Common myeloid progenitor, CD34-positive (primary cell): ENCODE measurements around the gene ALOX12.

Experiments used
- CTCF ChIA-PET: fragments of 350-600 bp; sonication (Branson Sonifier 250); formaldehyde crosslinking; loops from one replicate; lab custom pipeline; 2021; ENCODE audit warnings: antibody characterized with exemption; lab: Charles Lee
- POLR2A ChIA-PET: fragments of 350-600 bp; sonication (Branson Sonifier 250); formaldehyde crosslinking; loops from one replicate; lab custom pipeline; 2021; ENCODE audit warnings: antibody characterized with exemption; lab: Charles Lee
- DNase-seq, 3 donors: peaks; one replicate each; pipeline versions ENCODE4 v3.0.0 to v3.0.0-alpha.2; 2013
- H3K27ac ChIP-seq, 2 experiments: 1 replicate in 1 of 2; 2 replicates in 1 of 2; pipeline ENCODE4 v1.7.0; 2013; ENCODE audit warnings: inconsistent platforms in 2 of 2, low read length in 2 of 2, mild to moderate bottlenecking in 2 of 2, low read depth in 1 of 2, moderate library complexity in 1 of 2; ENCODE audit not compliant: severe bottlenecking in 2 of 2, insufficient read depth in 1 of 2, poor library complexity in 1 of 2
- H3K27me3 ChIP-seq, 5 experiments: replicated peaks in 2 of 5; 1 replicate in 3 of 5; 2 replicates in 2 of 5; pipeline versions ENCODE4 v1.6.1 to v1.7.0; 2013; ENCODE audit warnings: low read length in 4 of 5, mild to moderate bottlenecking in 2 of 5, moderate library complexity in 2 of 5, inconsistent platforms in 1 of 5; ENCODE audit not compliant: insufficient read depth in 5 of 5, control insufficient read depth in 4 of 5
- H3K36me3 ChIP-seq, 4 experiments: 1 replicate in 2 of 4; 2 replicates in 2 of 4; pipeline versions ENCODE4 v1.6.1 to v1.7.0; 2013; ENCODE audit warnings: low read length in 3 of 4, control low read depth in 1 of 4, mild to moderate bottlenecking in 1 of 4; ENCODE audit not compliant: control insufficient read depth in 4 of 4, insufficient read depth in 4 of 4
- H3K4me1 ChIP-seq, 4 experiments: 1 replicate in 3 of 4; 2 replicates in 1 of 4; pipeline versions ENCODE4 v1.6.1 to v1.7.1; 2013; ENCODE audit warnings: low read length in 3 of 4, mild to moderate bottlenecking in 3 of 4, control low read depth in 1 of 4, inconsistent platforms in 1 of 4, moderate library complexity in 1 of 4; ENCODE audit not compliant: control insufficient read depth in 4 of 4, insufficient read depth in 4 of 4; ENCODE audit errors: control extremely low read depth in 1 of 4
- H3K4me3 ChIP-seq, 7 experiments: 1 replicate in 4 of 7; 2 replicates in 3 of 7; pipeline versions ENCODE4 v1.5.1 to v1.7.0; 2013; ENCODE audit warnings: mild to moderate bottlenecking in 7 of 7, low read length in 6 of 7, moderate library complexity in 6 of 7, inconsistent platforms in 2 of 7, low read depth in 2 of 7, control low read depth in 1 of 7; ENCODE audit not compliant: insufficient read depth in 4 of 7, control insufficient read depth in 1 of 7; ENCODE audit errors: extremely low read depth in 1 of 7
- H3K9me3 ChIP-seq, 5 experiments: 1 replicate in 4 of 5; 2 replicates in 1 of 5; pipeline versions ENCODE4 v1.6.1 to v1.7.1; 2013; ENCODE audit warnings: low read length in 4 of 5, mild to moderate bottlenecking in 2 of 5, inconsistent platforms in 1 of 5, low read depth in 1 of 5, moderate library complexity in 1 of 5; ENCODE audit not compliant: control insufficient read depth in 4 of 5, insufficient read depth in 2 of 5; ENCODE audit errors: control extremely low read depth in 1 of 5
- WGBS: methylation state at CpG from one replicate; pipeline ENCODE4 v1.1.5; 2013; ENCODE audit not compliant: insufficient coverage; 5-methylcytosine and 5-hydroxymethylcytosine counted together

Gene ALOX12

GRCh38 chr17:7001318-7001961 lies 5.6 kb downstream of the ALOX12 start:
- peaks cover 5 to 57% (median 38%) of the 10 kb centered on the region in 4 experiments for H3K36me3 ChIP-seq
- POLR2A ChIA-PET = no interaction called here
- DNase-seq = peak; percentile 34 to 65 (median 57)

DNA sequence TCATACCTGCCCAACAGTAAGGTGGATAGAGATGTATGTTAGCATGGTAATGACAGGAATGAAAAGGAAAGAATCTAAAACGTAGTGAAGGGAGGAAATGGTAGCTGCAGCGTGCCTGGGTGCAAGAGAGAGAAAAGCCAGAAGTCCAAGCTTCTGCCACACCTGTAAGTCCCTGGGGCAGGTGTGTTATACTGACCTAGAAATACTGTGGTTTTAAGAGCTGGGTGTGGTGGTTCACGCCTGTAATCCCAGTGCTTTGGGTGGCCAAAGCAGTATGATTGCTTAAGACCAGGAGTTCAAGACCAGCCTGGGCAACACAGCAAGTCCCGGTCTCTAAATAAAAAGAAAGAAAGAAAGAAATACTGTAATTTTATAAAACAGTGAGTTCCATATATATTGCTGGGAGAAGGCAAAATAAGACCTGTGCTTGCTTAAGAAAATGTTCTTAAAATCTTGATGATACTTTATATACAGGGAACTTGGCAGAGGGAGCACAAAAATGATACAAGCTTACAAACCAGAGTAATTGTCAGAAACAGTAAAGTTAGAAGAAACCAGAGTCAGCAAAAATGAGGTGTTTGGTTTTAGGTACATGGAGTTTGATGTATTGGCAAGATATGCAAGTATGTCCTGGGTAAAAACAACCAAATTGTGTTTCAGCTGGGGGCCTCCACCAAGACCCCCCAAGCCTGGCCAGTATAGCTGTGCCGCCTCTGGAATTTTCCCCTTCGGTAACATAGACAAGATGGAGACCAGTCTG lies 6.6 kb downstream of the ALOX12 start:
- Histone ChIP-seq H3K4me1 (no peaks in the 10 kb centered on the region), H3K36me3 (peaks cover 7 to 54% (median 38%) of the 10 kb centered on the region in 4 experiments), H3K27me3 (no peaks in the 10 kb centered on the region), H3K9me3 (no peaks in the 10 kb centered on the region), H3K4me3 (no peak overlapping the region), H3K27ac (no peak overlapping the region)
- CTCF ChIA-PET = interaction anchor here (1.2 to 14.7 kb wide), 6 partner anchors 12 to 159 kb away, joined by 3 to 266 read pairs (median 40); partner anchors contain the start of gene BCL6B
- WGBS = 98% methylated on average over 5 of the region's 6 CpGs
- POLR2A ChIA-PET = interaction anchor here (0.6 kb wide), 1 partner anchor 128 kb away, joined by 4 read pairs; no protein-coding TSS in a partner anchor
- DNase-seq = no peak

More at GRCh38 chr17:7001318-7001961, 5.6 kb downstream of the ALOX12 start:
- Histone ChIP-seq H3K9me3 (no peaks in the 10 kb centered on the region), H3K4me3 (no peak overlapping the region), H3K4me1 (peaks cover 0 to 2% (median 0%) of the 10 kb centered on the region in 4 experiments), H3K27ac (no peak overlapping the region), H3K27me3 (no peaks in the 10 kb centered on the region)
- CTCF ChIA-PET = interaction anchor here (0.8 to 14.7 kb wide), 7 partner anchors 12 to 246 kb away, joined by 3 to 266 read pairs (median 4); no protein-coding TSS in a partner anchor
- 93% methylated on average over 3 of the region's 10 CpGs for WGBS

GRCh38 chr17:7003745-7004144 lies 7.9 kb downstream of the ALOX12 start:
- no CpG with 5 or more reads among the region's 2 CpGs for WGBS
- DNase-seq = no peak
- POLR2A ChIA-PET = interaction anchor here (0.6 to 1.8 kb wide), 4 partner anchors 18 to 90 kb away, joined by 3 to 5 read pairs (median 5); no protein-coding TSS in a partner anchor
- Histone ChIP-seq H3K4me1 (no peaks in the 10 kb centered on the region), H3K36me3 (peaks cover 6 to 50% (median 37%) of the 10 kb centered on the region in 4 experiments), H3K4me3 (no peak overlapping the region), H3K27me3 (no peaks in the 10 kb centered on the region), H3K27ac (no peak overlapping the region), H3K9me3 (no peaks in the 10 kb centered on the region)
- CTCF ChIA-PET = interaction anchor here (0.8 to 14.7 kb wide), 17 partner anchors 8 to 337 kb away, joined by 3 to 266 read pairs (median 6); partner anchors contain the start of genes ALOX12 and BCL6B

- Histone ChIP-seq H3K27me3 (no peaks in the 10 kb centered on the region), H3K27ac (no peak overlapping the region), H3K4me1 (no peaks in the 10 kb centered on the region), H3K9me3 (no peaks in the 10 kb centered on the region), H3K4me3 (no peak overlapping the region), H3K36me3 (peaks cover 8 to 45% (median 32%) of the 10 kb centered on the region in 4 experiments)
- CTCF ChIA-PET = interaction anchor here (0.7 to 14.7 kb wide), 24 partner anchors 9 to 338 kb away, joined by 3 to 266 read pairs (median 5); partner anchors contain the start of genes ALOX12 and BCL6B
- WGBS = 80% methylated on average over 1 of the region's 2 CpGs
- POLR2A ChIA-PET = interaction anchor here (0.8 to 1.8 kb wide), 3 partner anchors 17 to 91 kb away, joined by 5 read pairs; no protein-coding TSS in a partner anchor
- peak; percentile 64 to 84 (median 83) for DNase-seq
These were observed 8.8 kb downstream of the ALOX12 start for GRCh38 chr17:7004398-7005253.

- H3K4me3 ChIP-seq = no peak overlapping the region
- DNase-seq = no peak
- ChIA-PET POLR2A (interaction anchor here (1.8 kb wide), 1 partner anchor 16 kb away, joined by 5 read pairs; no protein-coding TSS in a partner anchor), CTCF (interaction anchor here (1.4 to 14.7 kb wide), 5 partner anchors 11 to 339 kb away, joined by 3 to 266 read pairs (median 76); partner anchors contain the start of gene BCL6B)
- H3K27me3 ChIP-seq = no peaks in the 10 kb centered on the region
- WGBS = 100% methylated on average over 4 of the region's 7 CpGs
- peaks cover 8 to 44% (median 28%) of the 10 kb centered on the region in 4 experiments for H3K36me3 ChIP-seq
- no peak overlapping the region for H3K27ac ChIP-seq
- H3K4me1 ChIP-seq = peaks cover 0 to 8% (median 3%) of the 10 kb centered on the region in 4 experiments
- H3K9me3 ChIP-seq = no peaks in the 10 kb centered on the region
These were observed 9.9 kb downstream of the ALOX12 start for GRCh38 chr17:7005716-7006115.

GRCh38 chr17:7007143-7007542 lies 11.3 kb downstream of the ALOX12 start:
- DNase-seq = no peak
- Histone ChIP-seq H3K27ac (no peak overlapping the region), H3K9me3 (no peaks in the 10 kb centered on the region), H3K27me3 (no peaks in the 10 kb centered on the region), H3K36me3 (peaks cover 5 to 31% (median 20%) of the 10 kb centered on the region in 4 experiments), H3K4me1 (peaks cover 10 to 20% (median 15%) of the 10 kb centered on the region in 4 experiments), H3K4me3 (no peak overlapping the region)
- ChIA-PET CTCF (interaction anchor here (1.2 to 14.7 kb wide), 8 partner anchors 8 to 341 kb away, joined by 3 to 266 read pairs (median 4); partner anchors contain the start of genes ALOX12 and BCL6B), POLR2A (no interaction called here)
- 95% methylated on average over 2 of the region's 2 CpGs for WGBS
